ENCODE measurements around the gene OGDH.
"Not testable (repeated sequence)": the region's sequence is repeated elsewhere in the genome, so short reads cannot be mapped to it uniquely, and the experiment has no call there.

The OGDH gene

DNA sequence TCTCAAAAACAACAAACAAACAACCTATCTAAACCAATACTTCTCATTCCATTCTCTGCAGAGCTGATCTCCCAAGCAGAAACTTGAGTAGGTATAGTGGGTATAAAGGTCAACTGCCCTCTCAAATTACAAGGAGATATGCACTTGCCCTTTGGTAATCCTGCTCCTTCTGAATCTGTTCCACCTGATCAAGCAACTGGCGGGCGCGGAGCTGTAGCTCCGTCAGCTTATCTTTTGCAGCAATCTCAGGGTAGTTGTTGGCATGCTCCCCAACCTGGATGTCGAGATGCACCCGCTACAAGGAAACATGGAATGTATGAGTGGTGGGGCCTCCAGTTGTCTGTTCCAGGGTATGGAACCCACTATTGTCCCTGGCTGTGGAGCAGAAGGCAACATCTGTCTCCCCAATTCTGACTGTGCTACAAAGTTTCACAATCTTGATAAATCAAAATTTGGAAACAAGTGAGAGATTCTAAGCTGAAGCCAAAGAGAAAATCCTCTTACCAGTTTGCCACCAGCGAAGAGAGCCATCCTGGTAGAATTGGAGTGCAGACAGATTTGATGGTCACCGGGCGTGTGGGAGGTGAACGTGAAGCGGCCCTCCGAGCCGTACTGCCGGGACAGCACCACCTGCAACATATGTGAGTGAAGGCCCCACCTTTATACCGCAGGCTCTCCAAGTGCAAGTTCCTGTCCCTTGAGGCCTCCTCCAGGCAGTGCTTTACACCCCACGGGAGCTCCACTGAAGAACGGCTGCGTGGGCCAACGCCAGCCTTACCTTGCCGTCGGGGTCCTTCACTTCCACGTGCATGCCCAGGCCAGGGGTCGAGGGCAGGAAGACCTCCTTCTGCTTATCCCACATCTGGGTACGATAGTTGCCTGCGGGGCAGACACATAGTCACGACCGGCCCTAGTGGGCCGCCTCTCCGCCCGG, 25.2 kb upstream of the OGDH start:
- DNase-seq, result no peak

DNA sequence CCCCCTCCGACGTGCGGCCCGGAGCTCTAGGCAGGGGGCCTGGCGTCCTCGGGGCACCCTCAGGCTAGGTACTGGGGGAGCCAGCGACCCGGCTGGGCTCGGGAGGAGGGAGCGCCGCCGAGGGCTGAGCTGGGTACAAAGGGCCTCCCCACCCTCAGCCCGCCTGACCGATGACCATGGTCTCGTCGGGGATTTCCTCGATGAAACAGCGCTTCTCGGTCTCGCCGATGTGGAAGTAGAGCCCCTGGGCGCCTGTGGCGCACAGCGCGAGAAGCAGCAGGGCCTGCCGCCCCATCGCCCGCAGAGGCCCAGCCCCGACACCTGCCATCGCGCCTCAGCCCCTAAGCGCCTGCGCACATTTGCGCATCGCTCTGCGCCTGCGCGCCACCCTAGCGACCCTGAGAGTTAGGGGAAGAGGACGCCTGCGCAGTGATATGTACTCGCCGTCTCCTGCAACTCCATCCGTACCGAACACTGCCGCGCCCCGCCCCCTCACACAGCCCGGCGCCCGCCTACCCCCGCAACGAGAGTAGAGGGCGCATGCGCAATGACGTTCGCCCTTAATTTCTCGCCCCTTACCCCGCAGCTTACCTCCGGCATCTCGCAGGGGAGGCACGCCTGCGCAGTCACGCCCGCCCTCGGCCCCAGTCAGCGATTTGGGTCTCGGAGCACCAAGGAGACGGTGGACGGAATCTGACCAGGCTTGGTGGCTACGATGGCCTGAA, 24.4 kb upstream of the OGDH start, which contains the start of gene TMED4:
TMED4 (minus strand) TSS at position 353 of the 725 bp plus-strand sequence; CDS start at position 328, 25 bp downstream.
- DNase-seq, result peak; percentile 98

DNA sequence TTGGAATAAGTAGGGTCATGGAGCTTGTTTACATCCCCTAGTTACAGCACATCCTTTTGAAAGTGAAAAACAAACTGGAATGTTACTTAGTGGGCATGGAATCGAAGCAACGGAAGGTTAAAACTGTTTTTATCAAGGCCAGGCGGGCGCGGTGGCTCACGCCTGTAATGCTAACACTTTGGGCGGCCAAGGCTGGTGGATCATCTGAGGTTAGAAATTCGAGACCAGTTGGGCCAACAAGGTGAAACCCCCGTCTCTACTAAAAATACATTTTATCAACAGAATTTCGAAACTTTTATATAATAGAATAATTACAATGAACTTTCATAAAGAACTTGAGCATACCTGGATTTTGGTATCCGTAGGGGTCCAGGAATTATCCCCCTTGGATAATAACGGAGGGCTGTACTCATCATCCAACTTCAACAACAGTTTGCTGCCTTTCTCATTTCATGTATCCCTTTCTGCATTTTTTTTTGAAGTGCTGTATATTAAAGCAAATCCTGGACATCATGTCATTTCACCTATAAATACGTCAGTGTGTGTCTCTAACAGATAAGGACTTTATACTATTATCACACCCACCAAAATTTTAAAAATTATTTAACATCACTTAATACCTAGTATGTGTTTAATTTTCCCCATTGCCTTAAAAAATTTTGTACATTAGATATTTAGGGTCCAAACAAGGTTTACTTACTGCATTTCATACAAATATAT, 23.1 kb upstream of the OGDH start:
- DNase-seq, result no peak

DNA sequence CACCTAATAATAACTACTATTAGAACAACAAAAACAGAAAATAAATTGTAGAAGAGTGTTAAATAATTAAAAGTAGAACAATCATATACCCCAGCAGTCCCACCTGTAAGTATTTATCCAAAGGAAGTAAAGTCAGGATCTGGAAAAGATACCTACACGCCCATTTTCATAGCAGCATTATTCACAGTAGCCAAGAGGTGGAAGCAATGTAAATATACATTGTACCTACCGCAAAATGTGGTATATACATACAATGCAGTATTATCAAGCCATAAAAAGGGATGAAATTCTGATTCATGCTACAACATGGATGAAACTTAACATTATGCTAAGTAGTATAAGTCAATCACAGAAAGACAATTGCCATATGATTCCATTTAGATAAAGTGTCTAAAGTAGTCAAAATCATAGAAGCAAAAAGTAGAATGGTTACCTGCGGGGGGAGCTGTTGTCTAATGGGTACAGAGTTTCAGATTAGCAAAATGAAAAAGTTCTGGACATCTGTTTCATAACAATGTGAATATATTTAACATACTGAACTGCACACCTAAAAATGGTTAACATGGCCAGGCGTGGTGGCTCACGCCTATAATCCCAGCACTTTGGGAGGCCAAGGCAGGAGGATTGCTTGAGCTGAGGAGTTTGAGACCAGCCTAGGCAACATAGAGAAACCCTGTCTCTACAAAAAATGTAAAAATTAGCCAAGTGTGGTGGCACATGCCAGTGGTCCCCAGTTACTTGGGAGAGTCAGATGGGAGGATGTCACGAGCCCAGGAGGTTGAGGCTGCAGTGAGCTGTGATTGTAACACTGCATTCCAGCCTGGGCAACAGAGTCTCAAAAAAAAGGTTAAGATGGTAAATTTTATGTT, 18.4 kb upstream of the OGDH start:
- peak; percentile 56 for DNase-seq

DNA sequence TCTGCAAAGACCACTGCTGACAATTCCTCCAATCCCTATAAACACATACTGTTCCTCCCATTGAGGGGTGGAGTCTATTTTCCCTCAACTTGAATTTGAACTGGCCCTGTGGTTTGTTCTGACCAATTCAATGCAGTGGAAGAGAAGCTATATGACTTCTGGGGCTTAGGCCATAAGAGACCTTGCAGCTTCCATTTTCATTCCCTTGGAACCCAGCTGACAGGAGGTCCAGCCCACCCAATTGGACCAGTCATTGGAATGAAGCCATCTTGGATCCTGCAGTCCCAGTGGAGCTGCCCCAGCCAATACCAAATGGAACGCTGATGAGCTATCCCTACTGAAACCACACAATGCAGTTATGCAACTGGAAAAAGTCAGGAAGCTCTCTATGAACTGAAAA, 15.5 kb upstream of the OGDH start:
- DNase-seq, result no peak

DNA sequence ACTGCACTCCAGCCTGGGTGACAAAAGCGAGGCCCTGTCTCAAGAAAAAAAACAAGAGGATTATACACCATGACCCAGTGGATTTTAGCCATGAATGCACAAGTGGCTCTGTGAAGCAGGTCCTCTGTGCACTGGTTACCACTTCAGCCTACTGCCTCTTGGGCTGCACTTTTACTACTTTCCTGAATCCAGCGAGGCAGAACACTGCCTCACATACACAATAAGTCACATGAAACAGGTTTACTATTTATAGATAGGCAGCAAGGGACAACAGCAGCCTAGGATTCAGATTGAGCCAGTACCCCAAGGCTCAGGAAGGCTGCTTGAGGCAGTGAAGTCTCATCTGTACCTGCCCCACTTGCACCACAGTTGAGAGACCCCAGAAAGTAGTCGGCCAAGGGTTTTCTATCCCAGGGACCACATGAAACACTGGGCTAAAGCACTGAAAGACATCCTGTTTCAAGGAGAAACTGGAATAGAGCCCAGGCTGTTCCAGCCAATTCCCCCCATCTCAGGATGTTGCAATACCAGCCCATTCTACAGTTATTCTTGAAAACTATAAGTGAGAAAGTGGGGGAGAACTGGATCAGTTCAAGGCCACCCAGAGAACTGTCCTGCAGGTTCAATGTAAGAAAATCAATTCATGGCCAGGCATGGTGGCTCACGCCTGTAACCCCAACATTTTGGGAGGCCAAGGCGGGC, 10.3 kb upstream of the OGDH start:
- no peak for DNase-seq

DNA sequence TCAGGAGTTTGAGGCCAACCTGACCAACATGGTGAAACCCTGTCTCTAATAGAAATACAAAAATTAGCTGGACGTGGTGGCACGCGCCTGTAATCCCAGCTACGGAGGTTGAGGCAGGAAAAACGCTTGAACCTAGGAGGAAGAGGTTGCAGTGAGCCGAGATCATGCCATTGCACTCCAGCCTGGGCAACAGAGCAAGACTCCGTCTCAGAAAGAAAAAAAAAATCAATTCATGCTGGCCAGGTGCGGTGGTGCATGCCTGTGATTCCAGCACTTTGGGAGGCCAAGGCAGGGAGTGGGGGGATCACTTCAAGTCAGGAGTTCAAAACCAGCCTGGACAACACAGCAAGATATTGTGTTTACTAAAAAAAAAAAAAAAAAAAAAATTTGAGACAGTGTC, 9.2 kb upstream of the OGDH start:
- not testable (repeated sequence) for DNase-seq

DNA sequence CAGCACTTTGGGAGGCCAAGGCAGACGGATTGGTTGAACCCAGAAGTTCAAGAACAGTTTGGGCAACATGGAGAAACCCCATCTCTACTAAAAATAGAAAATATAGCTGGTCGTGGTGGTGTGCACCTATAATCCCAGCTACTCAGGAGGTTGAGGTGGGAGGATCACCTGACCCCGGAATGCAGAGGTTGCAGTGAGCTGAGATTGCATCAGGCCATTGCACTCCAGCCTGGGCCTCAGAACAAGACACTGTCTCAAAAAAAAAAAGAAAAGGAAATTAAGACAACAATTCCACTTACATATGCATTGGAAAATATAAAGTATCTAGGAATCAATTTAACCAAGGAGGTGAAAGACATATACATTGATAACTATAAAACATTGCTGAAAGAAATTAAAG, 7.2 kb upstream of the OGDH start:
- DNase-seq, result no peak

DNA sequence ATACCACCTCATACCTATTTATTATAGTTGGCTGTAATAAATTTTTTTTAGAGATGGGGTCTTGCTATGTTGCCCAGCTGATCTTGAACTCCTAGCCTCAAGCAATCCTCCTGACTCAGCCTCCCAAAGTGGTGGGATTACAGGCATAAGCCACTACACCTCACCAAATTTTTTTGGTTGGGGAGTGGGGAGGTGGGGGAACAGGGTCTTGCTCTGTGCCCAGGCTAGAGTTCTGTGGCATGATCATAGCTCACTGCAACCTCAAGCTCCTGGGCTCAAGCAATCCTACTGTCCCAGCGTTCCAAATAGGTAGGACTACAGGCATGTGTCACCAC, 3.9 kb upstream of the OGDH start:
- no peak for DNase-seq

DNA sequence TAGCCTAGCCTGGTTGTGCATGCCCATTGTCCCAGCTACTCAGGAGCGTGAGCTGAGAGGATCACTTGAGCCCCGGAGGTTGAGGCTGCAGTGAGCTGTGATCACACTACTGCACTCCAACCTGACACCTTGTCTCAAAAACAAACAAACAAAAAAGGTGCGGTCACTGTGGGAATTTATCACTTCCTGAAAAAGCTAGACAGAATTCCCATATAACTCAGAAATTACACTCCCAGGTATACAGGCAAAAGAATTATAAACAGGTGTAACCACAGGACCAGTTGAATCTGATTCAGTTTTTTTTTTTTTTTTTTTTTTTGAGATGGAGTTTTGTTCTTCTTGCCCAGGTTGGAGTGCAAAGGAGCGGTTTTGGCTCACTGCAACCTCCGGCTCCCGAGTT, 3.2 kb upstream of the OGDH start:
- no peak for DNase-seq

DNA sequence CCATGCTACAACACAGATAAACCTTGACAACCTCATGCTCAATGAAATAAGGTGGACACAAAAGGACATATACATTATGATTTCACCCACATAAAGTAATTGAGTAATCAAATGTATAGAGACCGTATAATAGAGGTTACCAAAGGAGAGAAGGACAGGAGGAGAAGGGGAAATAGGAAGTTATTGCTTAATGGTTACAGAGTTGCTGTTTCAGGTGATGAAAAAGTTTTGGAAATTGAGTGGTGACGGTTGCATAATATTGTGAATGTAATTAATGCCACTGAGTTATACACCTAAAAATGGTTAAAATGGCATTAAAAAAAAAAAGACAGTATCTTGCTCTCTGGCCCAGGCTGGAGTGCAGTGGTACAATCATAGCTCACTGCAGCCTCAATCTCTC, 1.5 kb upstream of the OGDH start:
- DNase-seq, result no peak

DNA sequence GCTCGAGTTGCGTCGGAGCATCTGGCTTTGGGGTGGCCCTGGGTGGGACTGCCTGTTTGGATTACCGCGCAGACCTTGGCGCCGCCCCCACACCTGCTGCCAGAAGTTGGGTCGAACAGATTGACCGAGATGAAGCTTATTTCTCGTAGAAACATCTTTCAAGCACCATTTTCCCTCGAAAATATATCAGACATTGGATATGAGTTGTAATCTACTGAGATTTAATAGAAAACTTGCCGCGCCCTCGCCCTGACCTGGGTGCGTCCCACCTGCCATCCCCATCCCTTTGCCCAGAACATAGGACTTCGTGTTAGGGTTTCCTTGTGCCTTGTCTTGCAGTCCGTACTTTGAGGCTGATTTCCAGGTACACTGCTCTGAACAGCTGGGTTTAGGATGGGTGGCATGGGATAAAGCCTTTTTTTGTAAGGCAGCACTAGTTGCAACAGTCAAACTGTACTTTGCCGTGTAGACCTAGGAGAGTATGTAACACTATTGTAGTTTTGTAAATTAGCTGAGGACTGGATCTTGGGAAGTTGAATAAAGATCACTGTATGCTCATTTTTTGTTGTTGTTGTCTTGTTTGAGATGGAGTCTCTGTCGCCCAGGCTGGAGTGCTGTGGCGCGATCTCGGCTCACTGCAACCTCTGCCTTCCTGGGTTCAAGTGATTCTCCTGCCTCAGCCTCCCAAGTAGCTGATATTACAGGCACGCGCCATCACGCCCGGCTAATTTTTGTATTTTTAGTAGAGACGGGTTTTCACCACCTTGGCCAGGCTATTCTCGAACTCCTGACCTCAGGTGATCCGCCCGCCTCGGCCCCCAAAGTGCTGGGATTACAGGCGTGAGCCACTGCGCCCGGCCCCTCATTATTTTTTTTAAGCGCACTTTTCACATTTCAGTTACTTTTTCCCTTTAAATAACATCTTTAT, 978 bp downstream of the OGDH start:
- no peak for DNase-seq

DNA sequence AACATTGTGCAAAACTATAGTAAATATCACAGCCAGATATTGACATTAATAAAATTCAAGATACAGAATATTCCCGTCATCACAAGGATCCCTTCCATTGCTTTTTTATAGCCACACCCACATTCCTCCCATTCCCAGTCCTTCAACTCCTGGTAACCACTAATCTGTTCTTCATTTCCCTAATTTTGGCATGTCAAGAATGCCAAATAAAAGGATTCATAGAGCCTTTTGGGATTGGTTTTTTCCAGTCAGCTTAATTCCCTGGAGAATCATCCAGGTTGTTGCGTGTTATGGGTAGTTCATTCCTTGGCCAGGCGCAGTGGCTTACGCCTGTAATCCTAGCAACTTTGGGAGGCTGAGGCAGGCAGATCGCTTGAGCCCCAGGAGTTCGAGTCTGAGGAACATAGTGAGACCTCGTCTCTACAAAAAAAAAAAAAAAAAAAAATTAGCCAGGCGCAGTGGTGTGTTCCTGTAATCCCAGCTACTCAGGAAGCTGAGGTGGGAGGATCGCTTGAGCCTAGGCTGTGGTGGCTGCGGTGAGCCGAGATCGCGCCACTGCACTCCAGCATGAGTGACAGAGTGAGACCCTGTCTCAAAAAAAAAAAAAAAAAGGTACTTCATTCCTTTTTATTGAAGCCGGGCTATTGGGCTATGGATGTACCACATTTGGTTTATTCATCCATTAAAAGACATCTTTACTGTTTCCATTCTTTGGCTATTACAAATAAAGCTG, 2.7 kb downstream of the OGDH start:
- DNase-seq, result no peak

DNA sequence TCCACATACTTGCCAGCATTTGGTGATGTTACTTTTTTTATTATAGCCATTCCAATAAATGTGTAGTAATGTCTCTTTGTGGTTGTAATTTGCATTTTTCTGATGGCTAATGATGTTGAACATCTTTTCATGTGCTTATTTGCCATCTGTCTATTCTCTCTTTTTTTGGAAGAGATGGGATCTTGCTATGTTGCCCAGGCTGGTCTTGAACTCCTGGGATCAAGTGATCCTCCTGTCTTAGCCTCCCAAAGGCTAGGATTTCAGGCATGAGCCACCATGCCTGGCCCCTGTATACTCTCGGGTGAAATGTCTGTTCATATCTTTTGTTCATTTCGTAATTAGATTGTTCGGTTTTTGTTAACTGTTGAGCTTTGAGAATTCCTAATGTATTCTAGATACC, 3.4 kb downstream of the OGDH start:
- DNase-seq, result no peak

DNA sequence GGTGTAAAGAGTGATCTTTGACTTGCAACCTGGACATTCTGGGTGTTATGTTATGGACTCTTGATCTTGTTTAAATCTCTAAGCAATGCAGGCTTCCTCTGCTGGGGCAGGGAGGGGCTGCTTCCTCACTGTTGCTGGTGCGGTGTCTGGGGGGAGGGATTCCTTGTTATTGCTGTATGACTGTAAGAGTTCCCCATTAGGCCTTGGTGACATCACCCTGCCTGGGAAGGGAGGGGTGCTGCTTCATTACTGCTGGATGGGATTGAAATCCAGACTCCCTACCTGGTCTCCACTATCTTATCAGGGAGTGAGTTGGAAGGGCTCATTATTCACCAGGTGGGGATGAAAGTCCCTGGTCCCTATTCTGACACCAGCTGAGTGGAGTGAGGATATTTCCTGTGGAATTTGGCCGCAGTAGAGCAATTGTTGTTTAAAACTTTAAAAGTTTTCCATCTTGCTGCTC, 8.8 kb downstream of the OGDH start:
- no peak for DNase-seq

DNA sequence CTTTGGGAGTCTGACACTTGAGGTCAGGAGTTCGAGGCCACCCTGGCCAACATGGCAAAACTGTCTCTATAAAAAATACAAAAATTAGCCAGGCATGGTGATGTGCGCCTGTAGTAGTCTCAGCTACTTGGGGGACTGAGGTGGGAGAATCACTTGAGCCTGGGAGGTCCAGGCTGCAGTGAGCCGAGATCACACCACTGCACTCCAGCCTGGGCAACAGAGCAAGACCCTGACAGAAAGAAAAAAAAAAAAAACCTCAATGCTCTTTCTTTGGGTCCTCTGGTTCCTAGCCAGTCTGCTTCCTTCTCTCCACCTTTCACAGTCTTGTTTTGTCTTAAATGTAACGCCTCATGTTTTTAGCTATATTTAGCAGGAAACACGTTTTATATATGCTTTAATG, 9.4 kb downstream of the OGDH start:
- no peak for DNase-seq

DNA sequence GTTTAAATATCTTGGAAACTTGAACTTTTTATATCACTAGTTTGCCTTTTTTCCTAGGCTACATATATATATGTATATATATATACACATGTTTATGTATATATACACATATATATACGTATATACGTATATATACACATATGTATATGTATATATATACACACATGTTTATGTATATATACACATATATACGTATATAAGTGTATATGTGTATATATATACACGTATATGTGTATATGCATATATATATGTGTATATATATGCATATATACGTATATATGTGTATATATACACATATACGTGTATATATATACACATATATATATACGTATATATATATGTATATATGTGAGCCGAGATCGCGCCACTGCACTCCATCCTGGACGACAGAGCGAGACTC, 10.1 kb downstream of the OGDH start:
- no peak for DNase-seq

DNA sequence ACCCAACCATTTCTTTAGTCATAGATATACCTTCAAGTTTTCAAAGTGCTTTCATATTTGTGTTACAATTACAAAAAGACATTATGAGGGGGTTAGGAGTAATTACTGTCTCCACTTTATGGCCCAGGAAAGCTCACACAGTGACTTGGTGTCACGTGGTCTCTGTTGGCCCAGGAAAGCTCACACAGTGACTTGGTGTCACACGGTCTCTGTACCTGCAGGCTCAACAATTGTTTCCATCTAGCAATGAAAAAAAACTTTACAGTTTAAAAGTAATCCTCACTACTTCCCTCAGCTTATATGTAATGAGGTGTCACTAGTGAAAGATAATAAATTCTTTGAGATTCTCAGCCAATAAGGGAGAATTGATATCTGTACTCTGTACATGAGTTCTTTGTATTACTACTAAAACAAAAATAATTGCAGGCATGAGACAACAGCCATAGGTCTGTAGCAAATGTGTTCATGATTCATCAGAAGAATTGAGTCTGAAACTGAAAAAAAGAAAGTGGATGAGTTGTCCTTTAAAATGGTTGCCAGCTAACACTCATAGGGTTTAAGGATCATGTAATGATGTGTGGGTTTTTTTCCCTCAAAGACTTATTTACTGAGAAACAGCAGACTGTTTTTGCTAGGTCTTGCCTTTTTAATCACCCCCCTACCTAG, 10.9 kb downstream of the OGDH start:
- DNase-seq, result no peak

DNA sequence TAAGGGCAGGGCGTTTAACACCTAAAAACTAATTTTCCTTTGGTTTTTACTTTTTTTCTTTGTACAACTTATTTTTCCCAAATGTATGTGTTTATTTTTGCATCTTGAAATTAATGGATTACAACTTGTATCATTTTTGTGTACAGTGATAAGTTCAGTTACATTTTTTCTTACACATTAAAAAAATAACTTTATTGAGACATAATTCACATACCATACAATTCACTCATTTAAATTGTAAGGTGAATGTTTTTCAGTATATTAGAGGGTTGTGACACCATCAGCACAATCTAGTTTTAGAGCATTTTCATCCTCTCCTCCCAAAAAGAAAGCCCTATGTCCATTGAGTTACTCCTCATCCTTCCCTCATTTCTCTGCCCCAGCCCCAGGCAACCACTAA, 11.6 kb downstream of the OGDH start:
- DNase-seq, result no peak

All from NCI-H1694 (cell line).